GM19468 (cell line): ENCODE data around the gene TLE4.
A peak's percentile ranks its signal among the peaks of the same experiment; 100 is the strongest.
"Not testable (repeated sequence)": the region's sequence is repeated elsewhere in the genome, so short reads cannot be mapped to it uniquely, and the experiment has no call there.

Source experiments
- ATAC-seq: cut with Tn5 transposase; IDR thresholded peaks from one replicate; pipeline ENCODE4 v1.9.1; 2021; ENCODE audit warnings: mild to moderate bottlenecking, moderate library complexity, moderate number of reproducible peaks; ENCODE audit not compliant: unreplicated experiment; ENCODE audit errors: extremely low read depth

Gene TLE4

DNA sequence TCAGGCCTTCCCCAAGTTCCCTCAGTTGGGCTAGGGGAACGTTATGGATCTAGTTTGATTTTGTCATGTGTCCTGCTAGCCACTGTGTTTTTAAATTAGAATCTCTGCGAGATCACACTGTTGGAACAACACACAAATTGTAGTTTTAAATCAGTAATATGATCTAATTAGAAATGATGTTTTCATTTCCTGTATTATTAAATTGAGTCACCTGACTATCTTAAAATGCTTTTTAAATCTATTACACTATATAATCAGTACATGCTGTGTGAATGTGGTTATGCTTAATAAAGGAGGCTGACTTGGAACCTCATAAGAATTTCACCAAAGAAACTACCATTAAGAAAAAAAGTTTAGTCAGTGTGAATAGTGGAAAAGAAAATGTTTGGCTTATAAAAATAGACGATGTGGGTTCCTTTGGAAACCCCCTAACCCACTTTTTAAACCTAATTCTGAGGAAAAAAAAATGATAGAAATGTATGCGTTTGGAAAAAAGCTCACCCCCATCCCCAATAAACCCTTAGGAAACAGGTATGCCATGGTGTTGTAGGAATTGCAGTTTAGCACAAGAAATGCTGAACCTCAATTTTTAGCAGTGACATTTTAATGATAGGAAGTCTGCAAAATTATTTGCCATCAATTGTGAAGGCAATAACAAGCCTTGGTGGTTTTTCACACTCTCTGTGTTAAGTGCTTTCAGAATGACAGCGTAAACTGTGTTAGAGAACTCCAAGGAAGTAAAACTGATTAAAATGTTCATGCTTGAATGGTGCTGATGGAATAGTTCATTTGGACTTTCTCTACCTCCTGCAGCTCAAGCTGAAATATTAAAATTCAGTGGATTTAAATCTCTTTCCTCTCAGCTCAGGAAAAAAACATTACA, 59.0 kb downstream of the TLE4 start:
- ATAC-seq = peak; percentile 27

DNA sequence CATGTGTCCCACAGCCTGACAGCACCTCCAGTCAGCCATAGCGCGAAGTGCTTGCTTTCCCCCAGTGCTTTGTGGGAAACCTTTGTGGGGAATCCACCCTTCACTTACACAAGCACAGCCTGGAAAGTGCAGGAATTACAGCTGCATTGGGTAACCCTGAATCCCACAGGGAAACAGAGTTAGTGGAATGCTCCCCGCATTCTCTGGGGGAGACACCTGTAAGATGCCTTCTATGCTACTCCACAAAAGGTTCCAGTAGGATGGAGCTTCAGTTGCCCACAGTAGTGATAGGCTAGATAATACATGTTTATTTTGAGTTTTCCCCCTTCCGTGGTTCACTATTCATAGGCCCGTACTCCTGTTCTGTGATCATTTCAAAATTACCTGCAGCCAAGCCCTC, 60.3 kb downstream of the TLE4 start:
- no peak for ATAC-seq

DNA sequence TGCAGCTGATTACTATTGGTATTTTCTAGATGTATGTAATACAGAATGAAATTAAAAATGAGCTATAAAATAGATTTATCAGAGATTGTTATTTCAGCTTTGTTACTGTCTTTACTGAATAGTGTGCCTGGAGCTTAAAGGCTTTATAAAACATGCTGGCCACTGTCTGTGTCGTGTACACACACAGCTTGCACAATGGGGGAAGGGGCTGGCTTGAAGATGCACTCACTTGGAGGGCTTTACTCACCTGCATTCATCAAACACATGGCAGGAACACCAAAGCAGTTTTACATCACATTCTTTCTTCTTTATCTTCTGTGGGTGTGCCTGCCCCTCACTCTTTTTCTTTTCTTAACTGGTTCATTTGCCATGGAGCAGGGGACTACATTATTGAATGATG, 60.9 kb downstream of the TLE4 start:
- no peak for ATAC-seq

DNA sequence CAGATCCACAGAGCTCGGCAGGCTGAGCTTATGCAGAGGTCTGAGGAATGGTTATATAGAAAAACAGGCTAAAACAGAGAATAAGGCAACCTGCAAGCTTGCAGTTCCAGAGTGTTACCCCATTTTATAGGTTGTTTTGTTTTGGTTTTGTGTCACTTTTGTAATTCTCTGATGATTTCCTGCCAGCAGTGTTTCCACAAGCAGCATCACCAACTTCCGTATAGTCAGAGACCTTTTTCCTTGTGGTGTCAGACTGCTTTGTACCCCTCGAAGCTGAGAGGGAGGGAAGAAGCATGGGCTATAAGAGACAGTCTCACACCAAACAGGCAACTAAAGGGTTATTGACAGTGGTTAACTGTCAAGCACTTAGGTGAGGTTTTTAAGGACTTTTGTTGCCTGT, 61.8 kb downstream of the TLE4 start:
- no peak for ATAC-seq

DNA sequence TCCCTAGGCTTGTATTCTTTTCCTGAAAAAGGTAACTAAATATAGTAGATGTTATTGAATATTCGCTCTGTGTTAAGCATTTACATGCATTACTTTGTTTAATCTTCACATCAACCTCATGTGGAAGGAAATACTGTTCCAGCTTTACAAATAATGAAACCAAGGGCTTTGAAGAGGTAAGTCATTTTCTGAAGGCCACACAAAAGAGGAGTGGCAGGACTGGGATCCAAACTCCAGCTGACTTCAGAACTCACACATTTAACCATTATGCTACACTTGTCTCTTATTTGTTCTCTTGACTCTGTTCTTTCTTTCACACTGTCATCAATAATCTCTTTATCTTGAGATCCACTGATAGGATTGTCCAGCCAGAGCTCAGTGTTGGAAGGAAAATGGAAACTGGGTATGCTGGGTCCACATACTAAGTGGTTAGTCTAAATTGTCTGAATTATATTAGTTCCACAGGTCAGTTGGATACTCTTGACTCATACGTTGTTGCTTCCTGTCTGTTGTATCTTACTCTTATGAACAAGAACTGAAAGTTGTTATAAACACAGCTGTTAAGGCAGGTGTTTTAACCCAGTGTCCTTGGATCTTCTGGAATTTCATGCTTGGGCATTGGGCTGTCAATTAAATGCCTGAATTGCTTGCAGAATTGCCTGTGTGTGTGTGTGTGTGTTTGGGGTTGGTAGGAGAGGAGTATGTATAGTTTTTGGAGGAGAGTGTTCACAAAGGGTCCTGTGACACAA, 65.6 kb downstream of the TLE4 start:
- no peak for ATAC-seq

DNA sequence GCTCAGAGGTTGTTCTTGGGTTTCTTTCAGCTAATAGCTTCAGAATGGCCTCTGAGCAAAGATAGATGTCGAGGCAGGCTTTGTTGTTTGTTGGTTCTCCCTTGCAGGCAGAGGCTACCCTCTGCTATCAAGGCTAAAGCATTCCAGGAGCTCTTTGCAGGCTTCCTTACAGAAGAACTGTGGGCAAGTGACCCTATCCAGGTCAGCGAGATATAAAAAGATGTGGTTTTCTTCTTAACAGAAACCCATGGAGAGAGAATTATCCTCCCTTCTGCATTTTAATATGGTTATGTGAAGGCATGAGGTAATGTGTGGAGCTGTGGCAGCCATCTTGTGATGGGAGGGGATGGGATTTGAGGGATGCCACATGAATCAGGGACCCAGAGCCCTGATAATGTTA, 67.0 kb downstream of the TLE4 start:
- no peak for ATAC-seq

DNA sequence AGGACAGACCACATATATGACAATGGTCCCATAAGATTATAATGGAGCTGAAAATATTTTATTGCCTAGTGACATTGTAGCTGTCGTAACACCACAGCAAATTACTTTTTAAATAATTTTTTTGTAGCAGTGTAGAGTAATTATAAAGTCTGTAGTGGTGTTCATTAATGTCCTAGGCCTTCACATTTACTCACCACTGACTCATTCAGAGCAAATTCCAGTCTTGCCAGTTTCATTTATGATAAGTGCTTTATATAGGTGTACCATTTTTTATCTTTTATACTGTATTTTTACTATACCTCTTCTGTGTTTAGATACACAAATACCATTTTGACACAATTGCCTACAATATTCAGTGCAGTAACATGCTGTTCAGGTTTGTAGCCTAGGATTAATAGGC, 67.6 kb downstream of the TLE4 start:
- ATAC-seq = no peak

DNA sequence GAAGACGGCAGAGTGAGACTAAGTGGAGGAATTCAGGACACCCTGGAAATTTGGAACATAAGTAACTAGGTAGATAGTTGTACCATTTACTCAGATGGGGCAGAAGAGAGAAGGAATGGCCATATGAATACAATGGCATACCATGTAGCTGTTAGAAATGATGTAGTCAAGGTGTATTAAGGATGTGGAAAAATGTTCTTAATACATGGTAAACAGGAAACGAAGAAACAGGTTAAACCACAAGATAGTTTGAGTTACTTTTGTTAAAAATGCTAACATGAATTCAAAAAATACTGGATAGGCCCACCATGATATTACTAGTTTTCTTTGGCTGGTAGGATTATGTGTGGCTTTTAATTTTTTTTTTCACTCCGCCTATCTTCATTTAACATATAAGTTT, 68.3 kb downstream of the TLE4 start:
- not testable (repeated sequence) for ATAC-seq

DNA sequence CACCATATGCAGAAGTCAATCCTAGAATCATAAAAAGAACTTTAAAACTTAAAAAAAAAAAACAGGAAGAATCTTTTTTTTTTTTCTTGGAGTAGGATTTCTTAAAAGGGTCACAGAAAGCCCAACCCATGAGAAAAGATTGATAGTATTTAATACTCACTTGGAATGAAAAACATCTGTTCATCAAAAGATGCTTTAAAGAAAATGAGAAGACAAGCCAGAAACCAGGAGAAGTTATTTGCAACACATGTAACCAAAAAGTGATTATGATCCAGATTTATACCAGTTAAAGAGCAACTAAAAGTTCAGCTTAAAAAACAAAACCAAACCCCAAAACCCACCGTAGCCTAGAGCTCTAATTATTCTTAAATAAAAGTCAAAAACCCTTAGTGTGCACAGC, 69.3 kb downstream of the TLE4 start:
- no peak for ATAC-seq

DNA sequence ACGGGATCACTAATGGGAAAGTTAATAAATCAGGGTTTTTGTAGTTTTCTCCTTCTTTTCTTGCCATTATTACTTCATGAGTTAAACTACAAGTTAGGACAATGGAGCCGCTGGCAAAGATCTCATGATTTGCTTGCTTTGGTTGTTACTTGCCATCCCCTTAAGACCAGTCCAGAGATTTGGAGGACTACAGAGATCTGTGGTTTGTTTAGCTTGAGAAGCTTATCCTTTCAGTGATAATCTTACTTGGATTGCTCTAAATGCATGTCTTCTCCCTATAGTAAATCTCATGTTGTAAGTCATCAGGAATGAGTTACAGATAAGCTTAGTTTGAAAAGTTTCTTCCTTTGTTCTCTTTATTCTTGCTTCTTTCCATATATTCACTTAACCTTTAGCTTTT, 70.9 kb downstream of the TLE4 start:
- ATAC-seq = no peak

DNA sequence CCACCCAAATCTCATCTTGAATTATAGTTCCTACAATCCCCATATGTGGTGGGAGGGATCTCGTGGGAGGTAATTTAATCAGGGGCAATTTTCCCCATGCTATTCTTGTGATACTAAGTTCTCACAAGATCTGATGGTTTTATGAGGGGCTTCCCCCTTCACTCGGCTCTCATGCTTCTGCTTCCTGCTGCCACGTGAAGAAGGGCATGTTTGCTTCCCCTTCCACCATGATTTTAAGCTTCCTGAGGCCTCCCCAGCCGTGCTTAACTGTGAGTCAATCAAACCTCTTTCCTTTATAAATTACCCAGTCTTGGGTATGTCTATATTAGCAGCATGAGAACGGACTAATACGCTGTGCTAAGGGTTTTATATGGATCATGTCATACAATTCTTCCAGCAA, 72.3 kb downstream of the TLE4 start:
- no peak for ATAC-seq

DNA sequence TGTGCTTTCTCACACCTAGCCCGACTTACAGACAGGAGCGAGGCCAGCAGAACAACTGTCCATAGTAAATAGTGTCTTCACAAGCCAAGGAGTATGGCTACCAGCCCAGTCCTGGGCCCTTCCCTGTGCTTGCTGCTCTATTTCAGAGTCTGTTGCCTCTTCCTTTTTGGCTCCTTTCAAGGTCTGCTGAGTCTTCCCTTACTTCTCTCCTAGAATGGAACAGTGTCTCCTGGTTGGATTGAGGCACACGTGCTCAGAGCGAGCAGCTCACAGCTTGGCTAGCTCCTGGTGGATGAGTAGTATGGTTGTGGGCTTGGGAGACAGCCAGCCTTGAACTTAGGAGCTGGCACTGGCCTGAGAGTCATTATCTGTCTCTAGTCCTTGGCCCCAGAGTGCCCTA, 72.8 kb downstream of the TLE4 start:
- no peak for ATAC-seq

DNA sequence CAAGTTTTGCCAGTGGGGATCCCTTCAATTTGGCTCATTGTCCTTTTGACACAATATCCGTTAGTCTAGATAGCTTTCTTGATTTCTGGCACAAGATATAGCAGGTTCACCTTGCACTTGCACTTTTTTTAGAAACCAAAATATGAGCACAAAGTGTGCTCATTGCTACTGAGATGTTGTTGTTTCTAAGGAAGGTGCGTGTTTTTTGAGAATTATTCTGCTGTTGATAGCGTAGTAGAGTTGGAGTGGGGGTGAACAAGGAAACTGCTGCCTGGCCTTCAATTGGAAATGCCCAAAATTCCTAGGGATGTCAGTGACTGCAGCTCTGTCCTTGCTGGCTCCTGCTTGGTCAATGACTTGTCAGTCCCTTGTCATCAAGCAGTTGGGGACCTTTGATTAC, 73.3 kb downstream of the TLE4 start:
- ATAC-seq = no peak

DNA sequence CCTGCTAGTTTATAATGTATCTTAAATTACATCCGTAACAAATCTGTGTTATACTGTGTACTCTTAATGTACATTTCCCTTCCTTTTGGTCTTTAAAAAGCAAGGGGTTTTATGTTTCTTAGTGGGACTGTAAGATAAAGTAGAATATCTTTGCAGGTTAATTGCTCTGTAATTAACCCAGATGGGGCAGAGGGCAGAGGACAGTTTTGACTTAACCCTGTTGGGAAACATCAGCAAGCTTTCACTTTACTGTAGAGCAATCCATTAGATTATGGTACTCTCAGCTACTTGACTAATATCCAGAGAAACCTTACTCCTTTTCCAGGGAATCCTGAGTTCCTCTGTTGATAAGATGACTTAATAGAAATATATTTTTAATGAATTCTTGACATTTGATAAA, 74.3 kb downstream of the TLE4 start:
- ATAC-seq = no peak

DNA sequence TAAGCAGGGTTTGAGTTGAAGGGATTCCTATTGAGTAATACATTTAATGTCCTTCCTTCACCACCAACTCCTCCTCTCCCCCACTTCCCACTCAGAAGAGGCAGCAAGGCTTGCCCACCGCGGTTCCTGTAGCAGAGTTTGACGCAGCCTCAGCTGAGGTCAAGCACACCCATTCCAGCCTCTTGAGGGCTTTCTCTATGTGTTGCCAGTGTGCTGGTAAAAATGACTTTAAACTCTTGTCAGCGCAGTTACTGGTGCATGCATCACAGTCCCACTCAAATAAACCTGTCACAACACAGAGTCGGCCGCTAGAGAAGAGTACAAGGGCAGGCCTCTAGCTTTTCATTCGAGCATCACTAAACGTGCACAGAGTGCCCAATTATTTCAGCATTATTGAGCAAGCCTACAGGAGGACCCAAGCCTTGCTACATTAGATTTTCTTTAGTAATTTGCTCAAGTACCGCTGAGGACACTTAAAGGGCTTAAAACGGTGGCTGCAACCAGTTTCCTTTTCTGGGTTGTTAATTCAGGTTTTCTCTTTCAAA, 79.6 kb downstream of the TLE4 start:
- ATAC-seq = no peak

DNA sequence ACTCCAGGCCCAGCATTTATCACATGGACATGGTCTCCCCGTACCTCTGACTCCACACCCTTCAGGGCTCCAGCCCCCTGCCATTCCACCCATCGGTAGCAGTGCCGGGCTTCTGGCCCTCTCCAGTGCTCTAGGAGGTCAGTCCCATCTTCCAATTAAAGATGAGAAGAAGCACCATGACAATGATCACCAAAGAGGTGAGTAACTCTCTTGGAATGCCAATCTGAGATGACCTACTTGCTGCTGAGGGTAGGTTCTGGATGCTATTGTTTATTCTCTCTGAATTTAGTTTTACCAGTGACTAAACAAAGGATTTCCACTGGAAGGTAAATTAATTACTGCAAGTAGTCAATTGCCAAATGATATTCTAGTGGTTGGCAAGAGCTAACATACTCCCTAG, 80.8 kb downstream of the TLE4 start:
- ATAC-seq = no peak

DNA sequence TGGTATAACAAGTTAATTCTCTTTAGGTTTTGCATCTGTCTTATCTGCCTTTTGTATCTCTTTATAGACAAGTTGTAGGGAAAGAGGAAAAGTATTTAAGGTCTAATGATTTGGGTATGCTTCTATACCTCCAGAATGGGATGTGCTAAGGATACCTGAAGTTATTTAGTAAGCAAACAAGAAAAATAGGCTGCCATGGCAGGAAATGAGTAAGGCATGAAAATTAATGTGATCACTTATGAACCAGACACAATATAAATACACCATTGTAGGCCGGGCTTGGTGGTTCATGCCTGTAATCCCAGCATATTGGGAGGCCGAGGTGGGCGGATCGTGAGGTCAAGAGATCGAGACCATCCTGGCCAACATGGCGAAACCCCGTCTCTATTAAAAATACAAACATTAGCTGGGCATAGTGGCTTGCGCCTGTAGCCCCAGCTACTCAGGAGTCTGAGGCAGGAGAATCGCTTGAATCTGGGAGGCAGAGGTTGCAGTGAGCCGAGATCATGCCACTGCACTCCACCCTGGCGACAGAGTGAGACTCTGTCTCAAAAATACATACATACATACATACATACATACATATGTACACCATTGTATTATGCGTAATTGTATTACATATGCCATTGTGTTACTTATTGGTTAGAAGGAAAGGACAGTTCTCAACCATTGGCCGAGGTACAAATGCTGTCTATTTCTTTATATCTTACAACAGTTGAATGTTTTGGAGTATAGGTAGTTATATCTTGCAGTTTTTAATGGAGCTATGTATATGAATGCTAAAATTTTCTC, 83.0 kb downstream of the TLE4 start:
- ATAC-seq = not testable (repeated sequence)

DNA sequence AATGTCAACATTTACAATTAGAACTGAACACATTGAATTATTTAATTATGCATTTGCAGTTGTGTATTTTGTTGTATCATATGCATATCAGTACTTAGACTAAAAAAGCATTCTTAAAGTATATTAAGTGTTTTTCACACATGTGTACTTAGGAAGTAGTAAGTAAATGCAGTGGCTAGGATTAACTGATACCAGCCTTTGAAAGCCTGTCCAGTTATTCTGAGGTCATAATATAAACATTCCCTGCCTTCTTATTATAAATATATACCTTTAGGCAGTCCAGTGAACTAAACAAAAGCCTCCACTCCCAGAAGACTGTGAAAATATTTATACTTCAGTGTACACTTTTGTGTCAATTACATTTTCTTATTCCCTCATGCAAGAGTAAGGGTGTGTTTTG, 83.8 kb downstream of the TLE4 start:
- no peak for ATAC-seq

DNA sequence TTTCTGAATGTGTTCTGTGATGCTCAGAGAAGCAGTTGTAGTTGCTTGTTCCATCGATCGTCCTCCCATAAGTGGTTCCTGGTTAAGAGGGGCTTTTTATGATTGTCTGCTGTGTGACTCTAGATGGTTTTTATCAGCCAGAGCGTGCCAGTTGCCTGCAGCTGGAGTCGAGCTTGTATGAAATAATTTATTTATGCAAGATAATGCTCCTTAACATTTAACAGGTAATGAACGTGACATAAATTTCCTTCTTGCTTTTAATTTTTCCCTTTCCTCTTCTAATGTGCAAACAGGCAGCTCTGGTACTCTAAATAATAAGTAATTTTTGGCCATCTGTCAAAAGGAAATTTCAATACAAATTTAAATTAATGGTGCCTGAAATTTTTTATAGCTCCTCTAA, 84.4 kb downstream of the TLE4 start:
- no peak for ATAC-seq

DNA sequence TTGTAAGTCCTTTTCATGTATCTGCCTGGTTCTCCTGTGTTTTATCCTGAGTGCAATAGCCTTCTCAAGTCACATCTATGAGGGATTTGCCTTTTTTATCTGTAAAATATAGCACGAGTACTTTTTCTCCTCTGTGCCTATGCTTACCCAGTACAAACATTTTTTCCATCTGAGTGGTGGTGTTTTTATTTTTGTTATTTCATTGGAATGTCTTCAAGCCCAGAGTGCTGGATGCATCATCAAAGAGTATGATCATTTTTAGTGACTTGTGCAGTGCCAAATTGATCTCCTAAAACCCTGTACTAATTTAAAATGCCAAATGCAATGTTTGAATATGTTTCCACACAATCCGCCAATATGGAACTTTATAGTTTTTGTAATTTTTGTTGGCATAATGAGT, 86.1 kb downstream of the TLE4 start:
- no peak for ATAC-seq

DNA sequence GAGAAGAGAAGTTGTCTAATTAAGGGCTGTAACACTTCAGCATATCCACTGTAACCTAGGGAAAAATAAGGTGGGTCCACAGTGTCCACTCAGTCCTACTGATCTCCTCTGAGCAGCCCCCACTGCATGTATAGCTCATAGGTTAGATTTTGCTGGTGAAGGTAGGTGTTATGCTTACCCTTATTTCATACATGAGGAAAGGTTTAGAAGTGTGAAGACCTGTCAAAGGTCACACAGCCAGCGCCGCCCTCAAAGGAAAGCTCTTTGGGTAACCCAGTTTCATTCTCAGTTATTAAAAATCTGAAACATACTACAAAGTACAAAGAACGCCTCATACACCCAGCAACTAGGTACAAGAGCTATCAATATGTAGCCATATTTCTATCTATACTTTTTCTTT, 87.2 kb downstream of the TLE4 start:
- no peak for ATAC-seq
